Measurements from ENCODE around the gene ERN1.

GRCh38 chr17:64083093-64083492 lies 46.9 kb downstream of the ERN1 start:
- TF ChIP-seq, protein P1, sequence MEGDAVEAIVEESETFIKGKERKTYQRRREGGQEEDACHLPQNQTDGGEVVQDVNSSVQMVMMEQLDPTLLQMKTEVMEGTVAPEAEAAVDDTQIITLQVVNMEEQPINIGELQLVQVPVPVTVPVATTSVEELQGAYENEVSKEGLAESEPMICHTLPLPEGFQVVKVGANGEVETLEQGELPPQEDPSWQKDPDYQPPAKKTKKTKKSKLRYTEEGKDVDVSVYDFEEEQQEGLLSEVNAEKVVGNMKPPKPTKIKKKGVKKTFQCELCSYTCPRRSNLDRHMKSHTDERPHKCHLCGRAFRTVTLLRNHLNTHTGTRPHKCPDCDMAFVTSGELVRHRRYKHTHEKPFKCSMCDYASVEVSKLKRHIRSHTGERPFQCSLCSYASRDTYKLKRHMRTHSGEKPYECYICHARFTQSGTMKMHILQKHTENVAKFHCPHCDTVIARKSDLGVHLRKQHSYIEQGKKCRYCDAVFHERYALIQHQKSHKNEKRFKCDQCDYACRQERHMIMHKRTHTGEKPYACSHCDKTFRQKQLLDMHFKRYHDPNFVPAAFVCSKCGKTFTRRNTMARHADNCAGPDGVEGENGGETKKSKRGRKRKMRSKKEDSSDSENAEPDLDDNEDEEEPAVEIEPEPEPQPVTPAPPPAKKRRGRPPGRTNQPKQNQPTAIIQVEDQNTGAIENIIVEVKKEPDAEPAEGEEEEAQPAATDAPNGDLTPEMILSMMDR (IDR thresholded peaks at IDR 0.05; ENCODE audit: control extremely low read depth in 1 of 3, insufficient read depth in 1 of 3, low read depth in 1 of 3, low read length in 3 of 3), result no peak
- TF ChIP-seq EZH2 (IDR thresholded peaks at IDR 0.05; ENCODE audit: low read depth, low read length, severe bottlenecking), result no peak
- TF ChIP-seq, protein P2, sequence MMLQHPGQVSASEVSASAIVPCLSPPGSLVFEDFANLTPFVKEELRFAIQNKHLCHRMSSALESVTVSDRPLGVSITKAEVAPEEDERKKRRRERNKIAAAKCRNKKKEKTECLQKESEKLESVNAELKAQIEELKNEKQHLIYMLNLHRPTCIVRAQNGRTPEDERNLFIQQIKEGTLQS (IDR thresholded peaks at IDR 0.05; ENCODE audit: insufficient read depth, low read depth, low read length), result no peak
- no peak for TF ChIP-seq RBBP5 (IDR thresholded peaks at IDR 0.05; ENCODE audit: borderline replicate concordance, low read depth, low read length)
- no peak for TF ChIP-seq JUN (IDR thresholded peaks at IDR 0.05; ENCODE audit: low read depth, low read length)
- no peak for TF ChIP-seq RXRA (IDR thresholded peaks at IDR 0.05; ENCODE audit: insufficient read depth, low read depth, low read length)
- TF ChIP-seq RNF2 (IDR thresholded peaks at IDR 0.05; ENCODE audit: borderline replicate concordance, low read depth, low read length, missing control alignments, poor library complexity, severe bottlenecking), result no peak
- TF ChIP-seq SP1 (IDR thresholded peaks at IDR 0.05; ENCODE audit: low read depth, low read length), result no peak
- no peak for TF ChIP-seq GABPA (IDR thresholded peaks at IDR 0.05; ENCODE audit: borderline replicate concordance, insufficient read depth, low read length)
- no peak for TF ChIP-seq ASH2L (IDR thresholded peaks at IDR 0.05; ENCODE audit: low read length)
- TF ChIP-seq RFX5 (IDR thresholded peaks at IDR 0.05; ENCODE audit: borderline replicate concordance, low read depth, low read length), result no peak
- TF ChIP-seq, protein P3, sequence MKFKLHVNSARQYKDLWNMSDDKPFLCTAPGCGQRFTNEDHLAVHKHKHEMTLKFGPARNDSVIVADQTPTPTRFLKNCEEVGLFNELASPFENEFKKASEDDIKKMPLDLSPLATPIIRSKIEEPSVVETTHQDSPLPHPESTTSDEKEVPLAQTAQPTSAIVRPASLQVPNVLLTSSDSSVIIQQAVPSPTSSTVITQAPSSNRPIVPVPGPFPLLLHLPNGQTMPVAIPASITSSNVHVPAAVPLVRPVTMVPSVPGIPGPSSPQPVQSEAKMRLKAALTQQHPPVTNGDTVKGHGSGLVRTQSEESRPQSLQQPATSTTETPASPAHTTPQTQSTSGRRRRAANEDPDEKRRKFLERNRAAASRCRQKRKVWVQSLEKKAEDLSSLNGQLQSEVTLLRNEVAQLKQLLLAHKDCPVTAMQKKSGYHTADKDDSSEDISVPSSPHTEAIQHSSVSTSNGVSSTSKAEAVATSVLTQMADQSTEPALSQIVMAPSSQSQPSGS (IDR thresholded peaks at IDR 0.05; ENCODE audit: low read length), result no peak
